GM12873 (cell line): ENCODE measurements around the gene SLC26A11.

Experiments
- TF ChIP-seq, protein P1 (sequence below): IDR thresholded peaks from 2 replicates; pipeline ENCODE4 v1.5.1; 2012; ENCODE audit warnings: low read depth, mild to moderate bottlenecking, moderate library complexity, low read length, control low read depth; ENCODE audit not compliant: insufficient read depth; ENCODE audit errors: missing control alignments

Gene SLC26A11

DNA sequence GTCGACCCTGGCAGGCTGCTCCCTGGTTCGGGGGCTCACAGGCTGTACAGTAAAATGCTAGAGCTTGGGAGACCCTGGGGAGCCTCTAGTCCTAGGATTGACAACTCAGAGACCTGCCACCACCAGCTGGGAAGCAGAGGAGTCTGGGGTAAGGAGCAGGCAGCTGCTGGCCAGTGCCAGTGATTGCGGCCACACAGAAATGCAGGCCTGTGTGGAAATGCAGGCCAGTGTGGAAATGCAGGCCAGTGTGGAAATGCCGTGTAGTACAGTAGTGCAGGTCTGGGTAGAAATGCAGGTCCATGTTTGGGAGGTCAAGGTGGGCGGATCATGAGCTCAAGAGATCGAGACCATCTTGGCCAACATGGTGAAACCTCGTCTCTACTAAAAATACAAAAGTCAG lies 23.6 kb upstream of the SLC26A11 start:
- TF ChIP-seq, protein P1, sequence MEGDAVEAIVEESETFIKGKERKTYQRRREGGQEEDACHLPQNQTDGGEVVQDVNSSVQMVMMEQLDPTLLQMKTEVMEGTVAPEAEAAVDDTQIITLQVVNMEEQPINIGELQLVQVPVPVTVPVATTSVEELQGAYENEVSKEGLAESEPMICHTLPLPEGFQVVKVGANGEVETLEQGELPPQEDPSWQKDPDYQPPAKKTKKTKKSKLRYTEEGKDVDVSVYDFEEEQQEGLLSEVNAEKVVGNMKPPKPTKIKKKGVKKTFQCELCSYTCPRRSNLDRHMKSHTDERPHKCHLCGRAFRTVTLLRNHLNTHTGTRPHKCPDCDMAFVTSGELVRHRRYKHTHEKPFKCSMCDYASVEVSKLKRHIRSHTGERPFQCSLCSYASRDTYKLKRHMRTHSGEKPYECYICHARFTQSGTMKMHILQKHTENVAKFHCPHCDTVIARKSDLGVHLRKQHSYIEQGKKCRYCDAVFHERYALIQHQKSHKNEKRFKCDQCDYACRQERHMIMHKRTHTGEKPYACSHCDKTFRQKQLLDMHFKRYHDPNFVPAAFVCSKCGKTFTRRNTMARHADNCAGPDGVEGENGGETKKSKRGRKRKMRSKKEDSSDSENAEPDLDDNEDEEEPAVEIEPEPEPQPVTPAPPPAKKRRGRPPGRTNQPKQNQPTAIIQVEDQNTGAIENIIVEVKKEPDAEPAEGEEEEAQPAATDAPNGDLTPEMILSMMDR = no peak

DNA sequence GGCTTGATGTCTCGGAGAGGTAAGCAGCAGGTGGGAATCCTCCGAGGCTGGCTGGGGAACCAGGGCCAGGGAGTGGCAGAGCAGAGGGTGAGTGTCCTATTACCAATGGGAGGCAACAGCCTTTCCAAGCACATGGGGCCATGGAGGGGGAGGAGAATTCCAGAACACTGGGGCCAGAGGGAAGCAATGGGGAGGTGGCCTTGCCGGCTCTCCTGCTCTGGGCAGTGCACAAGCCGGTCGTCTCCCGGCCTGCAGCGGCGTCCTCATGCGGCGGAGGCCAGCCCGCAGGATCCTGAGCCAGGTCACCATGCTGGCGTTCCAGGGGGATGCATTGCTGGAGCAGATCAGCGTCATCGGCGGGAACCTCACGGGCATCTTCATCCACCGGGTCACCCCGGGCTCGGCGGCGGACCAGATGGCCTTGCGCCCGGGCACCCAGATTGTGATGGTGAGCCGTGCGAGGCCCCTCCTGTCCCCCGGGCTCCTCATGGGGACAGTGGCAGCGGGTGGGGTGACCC lies 22.0 kb upstream of the SLC26A11 start:
- TF ChIP-seq, protein P1 = no peak

DNA sequence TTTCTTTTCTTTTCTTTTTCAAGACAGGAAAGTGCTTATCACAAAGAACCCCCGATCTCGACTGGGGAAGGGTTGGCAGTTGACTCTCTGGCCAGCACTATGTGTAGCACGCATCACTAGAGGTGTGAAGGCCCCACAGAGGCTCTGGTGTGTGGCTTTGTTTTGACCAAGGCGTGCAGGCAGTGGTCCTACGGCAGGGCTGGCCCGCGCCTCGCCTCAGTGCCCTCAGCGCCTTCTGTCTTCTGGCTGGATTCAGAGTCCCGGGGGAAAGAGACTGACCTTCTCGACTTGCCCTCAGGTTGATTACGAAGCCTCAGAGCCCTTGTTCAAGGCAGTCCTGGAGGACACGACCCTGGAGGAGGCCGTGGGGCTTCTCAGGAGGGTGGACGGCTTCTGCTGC lies 18.8 kb upstream of the SLC26A11 start:
- TF ChIP-seq, protein P1 = no peak

DNA sequence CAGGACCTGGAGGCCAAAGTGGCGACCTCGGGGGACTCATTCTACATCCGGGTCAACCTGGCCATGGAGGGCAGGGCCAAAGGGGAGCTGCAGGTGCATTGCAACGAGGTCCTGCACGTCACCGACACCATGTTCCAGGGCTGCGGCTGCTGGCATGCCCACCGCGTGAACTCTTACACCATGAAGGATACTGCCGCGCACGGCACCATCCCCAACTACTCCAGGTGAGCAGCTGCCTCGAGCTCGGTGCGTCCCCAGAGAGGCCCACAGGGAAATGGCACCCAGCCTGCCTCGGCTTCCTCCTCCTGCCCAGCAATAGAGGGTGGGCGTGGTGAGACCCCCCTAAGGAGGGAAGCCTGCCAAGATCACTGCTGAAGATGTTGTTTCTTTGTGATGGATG lies 18.0 kb upstream of the SLC26A11 start:
- TF ChIP-seq, protein P1 = no peak

DNA sequence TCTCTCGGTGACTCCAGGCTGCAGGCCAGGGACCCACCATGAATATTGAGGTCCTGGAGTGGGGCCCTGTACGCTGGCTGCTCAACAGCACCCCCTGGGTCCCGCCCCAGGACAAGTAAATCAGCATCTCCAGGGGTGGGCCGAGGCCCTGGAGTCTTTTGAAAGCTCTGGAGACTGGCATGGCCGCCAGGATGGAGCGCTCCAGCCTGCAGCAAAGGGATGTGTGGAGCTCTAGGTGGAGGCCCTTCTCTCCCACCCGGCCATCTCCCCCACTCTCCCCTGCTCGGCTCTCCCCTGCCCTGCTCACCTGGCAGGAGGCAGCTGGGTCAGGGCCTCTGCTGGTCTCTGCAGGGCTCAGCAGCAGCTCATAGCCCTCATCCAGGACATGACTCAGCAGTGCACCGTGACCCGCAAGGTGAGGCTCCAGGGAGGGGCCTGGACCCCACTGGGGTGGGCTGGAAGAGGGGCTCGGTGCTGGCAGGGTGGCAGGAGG lies 16.7 kb upstream of the SLC26A11 start:
- TF ChIP-seq, protein P1 = no peak

DNA sequence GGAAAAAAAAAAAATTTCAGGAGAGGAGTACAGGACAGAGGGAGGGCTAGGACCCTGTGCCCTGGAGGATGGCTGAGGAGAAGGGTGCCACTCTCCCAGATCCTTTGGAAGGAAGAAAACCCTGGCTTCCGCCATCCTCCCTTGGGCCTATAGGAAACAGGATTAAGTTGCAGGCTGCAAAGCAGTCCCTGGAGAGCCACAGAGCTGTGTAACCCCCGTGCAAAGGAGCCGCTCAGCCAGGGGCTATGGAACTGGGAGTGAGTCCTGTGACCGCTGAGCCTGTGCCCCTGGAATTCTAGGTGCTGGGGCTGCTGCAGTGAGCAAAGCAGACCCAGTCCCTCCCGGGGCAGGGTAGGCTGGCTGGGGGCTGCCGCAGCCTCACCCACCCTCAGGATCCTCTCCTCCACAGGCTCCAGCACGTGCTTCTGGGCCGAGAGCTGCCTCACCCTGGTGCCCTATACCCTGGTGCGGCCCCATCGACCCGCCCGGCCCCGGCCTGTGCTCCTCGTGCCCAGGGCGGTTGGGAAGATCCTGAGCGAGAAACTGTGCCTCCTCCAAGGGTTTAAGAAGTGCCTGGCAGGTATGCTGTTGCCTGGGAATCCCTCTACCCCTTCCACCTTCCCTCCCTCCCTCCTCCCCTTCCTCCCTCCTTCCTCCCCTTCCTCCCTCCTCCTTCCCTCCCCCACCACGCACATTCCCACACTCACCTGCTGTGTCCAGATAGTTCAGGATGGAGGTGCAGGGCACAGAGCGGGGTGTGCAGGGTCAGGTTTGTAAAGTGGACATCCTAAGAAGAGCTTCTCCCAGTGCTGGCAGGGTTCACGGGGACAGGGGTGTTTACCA lies 15.4 kb upstream of the SLC26A11 start:
- TF ChIP-seq, protein P1 = no peak

DNA sequence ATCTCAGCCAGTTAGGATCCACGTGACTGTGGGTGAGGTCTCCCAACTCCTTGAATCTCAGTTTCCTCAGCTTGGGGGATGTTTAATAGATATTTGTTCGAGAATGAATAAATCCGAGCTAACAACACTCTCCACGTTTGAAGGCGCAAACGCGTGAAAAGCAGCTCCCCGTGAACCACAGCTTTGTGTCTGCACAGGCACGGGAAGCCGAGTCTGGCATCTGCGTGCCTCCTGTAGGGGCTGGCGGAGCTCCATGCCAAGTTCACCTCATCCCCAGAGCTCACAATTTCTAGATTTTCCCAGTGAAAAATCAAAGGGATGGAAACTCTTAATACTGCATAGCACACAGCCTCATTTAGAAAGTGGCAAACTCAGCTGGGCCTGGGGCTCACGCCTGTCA lies 14.4 kb upstream of the SLC26A11 start:
- TF ChIP-seq, protein P1 = no peak
